ENCODE measurements around the gene PPP4R4.

PPP4R4 gene

GRCh38 chr14:94225460-94226378 lies 51.6 kb downstream of the PPP4R4 start:
- no peaks in the 10 kb centered on the region for H4K20me1 ChIP-seq (ENCODE audit: insufficient read depth, low read length)
- H3K27me3 ChIP-seq (ENCODE audit: insufficient read depth, low read length) = no peaks in the 10 kb centered on the region
- no peak overlapping the region for H3K4me2 ChIP-seq (ENCODE audit: low read length)
- H3K9me2 ChIP-seq (ENCODE audit: low read depth, low read length) = no peaks in the 10 kb centered on the region
- no peaks in the 10 kb centered on the region for H3K79me2 ChIP-seq (ENCODE audit: insufficient read depth, low read length)
- no peaks in the 10 kb centered on the region for H3K36me3 ChIP-seq (ENCODE audit: insufficient read depth, low read length)
- no peak overlapping the region for H3K4me3 ChIP-seq (ENCODE audit: low read depth, low read length, poor library complexity, severe bottlenecking)
- H3K9ac ChIP-seq (ENCODE audit: low read length) = no peak overlapping the region
- peaks cover 5% of the 10 kb centered on the region; the same call in 1 of the 2 replicates for H3K9me3 ChIP-seq (ENCODE audit: low read length)
- no peaks in the 10 kb centered on the region for H3F3A ChIP-seq (ENCODE audit: insufficient read depth, low read length)
- no peak overlapping the region for H2AFZ ChIP-seq (ENCODE audit: low read length)
- no peaks in the 10 kb centered on the region for H3K4me1 ChIP-seq (ENCODE audit: insufficient read depth, low read length, severe bottlenecking)
- H3K27ac ChIP-seq (ENCODE audit: low read depth, low read length, poor library complexity, severe bottlenecking) = no peak overlapping the region
- TF ChIP-seq EZH2 (IDR thresholded peaks at IDR 0.05; ENCODE audit: borderline replicate concordance, low read length) = no peak
- no peak for TF ChIP-seq CTCF (IDR thresholded peaks at IDR 0.05; ENCODE audit: low read length)

GRCh38 chr14:94227029-94227428 lies 52.9 kb downstream of the PPP4R4 start:
- Histone ChIP-seq H3K4me2 (ENCODE audit: low read length) (no peak overlapping the region), H3K9ac (ENCODE audit: low read length) (no peak overlapping the region), H4K20me1 (ENCODE audit: insufficient read depth, low read length) (no peaks in the 10 kb centered on the region), H3K4me1 (ENCODE audit: insufficient read depth, low read length, severe bottlenecking) (no peaks in the 10 kb centered on the region), H3K9me3 (ENCODE audit: low read length) (0 out of 2 replicates have a peak, but pooled peaks cover 3% of the 10 kb centered on the region), H3K79me2 (ENCODE audit: insufficient read depth, low read length) (no peaks in the 10 kb centered on the region), H3F3A (ENCODE audit: insufficient read depth, low read length) (no peaks in the 10 kb centered on the region), H3K36me3 (ENCODE audit: insufficient read depth, low read length) (no peaks in the 10 kb centered on the region), H3K4me3 (ENCODE audit: low read depth, low read length, poor library complexity, severe bottlenecking) (no peak overlapping the region), H2AFZ (ENCODE audit: low read length) (no peak overlapping the region), H3K27me3 (ENCODE audit: insufficient read depth, low read length) (no peaks in the 10 kb centered on the region), H3K9me2 (ENCODE audit: low read depth, low read length) (no peaks in the 10 kb centered on the region), H3K27ac (ENCODE audit: low read depth, low read length, poor library complexity, severe bottlenecking) (no peak overlapping the region)
- no peak for TF ChIP-seq CTCF (IDR thresholded peaks at IDR 0.05; ENCODE audit: low read length)
- no peak for TF ChIP-seq EZH2 (IDR thresholded peaks at IDR 0.05; ENCODE audit: borderline replicate concordance, low read length)

- Histone ChIP-seq H2AFZ (ENCODE audit: low read length) (no peak overlapping the region), H3K79me2 (ENCODE audit: insufficient read depth, low read length) (no peaks in the 10 kb centered on the region), H4K20me1 (ENCODE audit: insufficient read depth, low read length) (no peaks in the 10 kb centered on the region), H3K9me2 (ENCODE audit: low read depth, low read length) (no peaks in the 10 kb centered on the region), H3K9me3 (ENCODE audit: low read length) (no peaks in the 10 kb centered on the region), H3K4me2 (ENCODE audit: low read length) (no peak overlapping the region), H3K27ac (ENCODE audit: low read depth, low read length, poor library complexity, severe bottlenecking) (no peak overlapping the region), H3K4me1 (ENCODE audit: insufficient read depth, low read length, severe bottlenecking) (no peaks in the 10 kb centered on the region), H3K27me3 (ENCODE audit: insufficient read depth, low read length) (no peaks in the 10 kb centered on the region), H3K9ac (ENCODE audit: low read length) (no peak overlapping the region), H3F3A (ENCODE audit: insufficient read depth, low read length) (no peaks in the 10 kb centered on the region), H3K4me3 (ENCODE audit: low read depth, low read length, poor library complexity, severe bottlenecking) (no peak overlapping the region), H3K36me3 (ENCODE audit: insufficient read depth, low read length) (no peaks in the 10 kb centered on the region)
- TF ChIP-seq EZH2 (IDR thresholded peaks at IDR 0.05; ENCODE audit: borderline replicate concordance, low read length) = no peak
- TF ChIP-seq CTCF (IDR thresholded peaks at IDR 0.05; ENCODE audit: low read length) = no peak
Observed at GRCh38 chr14:94237046-94237445, 62.9 kb downstream of the PPP4R4 start.

Data from OCI-LY1 (cell line).